Measurements from ENCODE around the gene IDE. TPM values are rescaled to one million over a fixed set of nuclear protein-coding genes. Genes with fewer than 3 reads are reported as not detected.

The IDE gene
- total RNA-seq, 2 donors from 2014 or later = 23.7 to 38.0 TPM

DNA sequence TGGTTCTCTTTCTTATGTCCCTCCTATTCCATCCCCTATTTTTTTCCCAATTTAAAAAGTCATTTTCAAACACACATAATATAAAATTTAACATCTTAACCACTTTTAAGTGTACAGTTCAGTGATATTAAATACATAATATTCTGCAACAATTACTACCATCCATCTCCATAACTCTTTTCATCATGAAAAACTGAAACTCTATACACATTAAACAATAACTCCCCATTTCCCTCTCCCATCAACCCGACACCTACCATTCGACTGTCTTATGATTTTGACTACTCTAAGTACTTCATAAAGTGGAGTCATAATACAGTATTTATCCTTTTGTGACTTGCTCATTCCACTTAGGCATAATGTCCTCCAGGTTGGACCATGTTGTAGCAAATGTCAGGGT is 21.6 kb upstream of the IDE start:
- H3K4me1 ChIP-seq (replicated peaks) = peaks cover 7% of the 10 kb centered on the region
- intact Hi-C loops (cut with DNase I) = no loop called here
- no peaks in the 10 kb centered on the region for H3K27me3 ChIP-seq (replicated peaks; ENCODE audit: insufficient read depth)
- no peaks in the 10 kb centered on the region for H3K36me3 ChIP-seq
- TF ChIP-seq, protein P1, sequence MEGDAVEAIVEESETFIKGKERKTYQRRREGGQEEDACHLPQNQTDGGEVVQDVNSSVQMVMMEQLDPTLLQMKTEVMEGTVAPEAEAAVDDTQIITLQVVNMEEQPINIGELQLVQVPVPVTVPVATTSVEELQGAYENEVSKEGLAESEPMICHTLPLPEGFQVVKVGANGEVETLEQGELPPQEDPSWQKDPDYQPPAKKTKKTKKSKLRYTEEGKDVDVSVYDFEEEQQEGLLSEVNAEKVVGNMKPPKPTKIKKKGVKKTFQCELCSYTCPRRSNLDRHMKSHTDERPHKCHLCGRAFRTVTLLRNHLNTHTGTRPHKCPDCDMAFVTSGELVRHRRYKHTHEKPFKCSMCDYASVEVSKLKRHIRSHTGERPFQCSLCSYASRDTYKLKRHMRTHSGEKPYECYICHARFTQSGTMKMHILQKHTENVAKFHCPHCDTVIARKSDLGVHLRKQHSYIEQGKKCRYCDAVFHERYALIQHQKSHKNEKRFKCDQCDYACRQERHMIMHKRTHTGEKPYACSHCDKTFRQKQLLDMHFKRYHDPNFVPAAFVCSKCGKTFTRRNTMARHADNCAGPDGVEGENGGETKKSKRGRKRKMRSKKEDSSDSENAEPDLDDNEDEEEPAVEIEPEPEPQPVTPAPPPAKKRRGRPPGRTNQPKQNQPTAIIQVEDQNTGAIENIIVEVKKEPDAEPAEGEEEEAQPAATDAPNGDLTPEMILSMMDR (IDR thresholded peaks at IDR 0.05) = no peak
- TF ChIP-seq POLR2AphosphoS5 (IDR thresholded peaks at IDR 0.05) (no peak), POLR2A (IDR thresholded peaks at IDR 0.05) (no peak)
- no peak for DNase-seq (ENCODE audit: low spot score)
- no peaks in the 10 kb centered on the region for H3K9me3 ChIP-seq
- WGBS = 91% methylated on average over 2 of the region's 2 CpGs
- no peak overlapping the region for H3K4me3 ChIP-seq
- no peak overlapping the region for H3K27ac ChIP-seq

DNA sequence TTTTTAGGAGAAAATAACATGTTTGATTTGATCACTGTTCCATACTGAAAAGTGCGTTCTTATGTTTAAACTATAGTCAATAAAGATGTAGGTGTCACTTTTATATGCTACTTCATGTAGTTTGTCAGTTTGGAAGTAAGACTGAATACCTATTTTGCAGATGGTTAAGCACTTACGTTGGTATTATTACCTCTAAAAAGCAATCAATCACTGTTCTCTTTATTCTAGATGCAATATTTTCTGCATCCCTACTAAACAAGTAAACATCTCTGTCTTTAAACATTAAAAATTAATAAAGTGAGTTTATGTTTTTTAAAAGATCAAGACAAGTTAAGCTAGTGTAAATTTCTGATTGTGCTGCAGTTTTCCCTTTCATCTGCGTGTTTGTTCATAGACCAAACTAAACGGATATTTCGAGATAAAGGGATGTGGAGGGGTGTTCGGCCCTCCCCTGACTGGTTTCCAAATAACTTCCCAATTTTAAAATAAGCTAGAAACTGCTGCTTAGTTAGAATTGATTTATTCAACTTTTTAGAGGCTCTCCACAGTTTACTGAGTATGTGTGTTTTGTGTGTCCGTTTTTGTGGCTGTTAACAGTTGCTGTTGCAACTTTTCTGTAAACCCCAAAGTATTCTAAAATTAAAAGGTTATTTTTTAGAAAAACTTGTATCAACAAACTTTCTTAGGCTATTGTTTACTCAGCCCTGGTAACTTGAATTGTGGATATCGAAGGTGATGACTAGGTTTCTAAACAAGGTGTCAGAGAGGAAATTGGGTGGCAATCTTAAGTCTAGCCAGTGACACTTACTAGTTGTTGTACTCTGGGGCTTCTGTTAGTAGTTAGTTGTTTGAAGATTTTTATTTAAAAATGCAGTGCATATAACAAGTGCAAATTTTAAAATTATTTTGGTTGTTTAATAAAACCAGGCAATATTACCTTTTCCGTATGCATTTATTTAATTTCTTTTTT is 20.0 kb upstream of the IDE start:
- no peaks in the 10 kb centered on the region for H3K27me3 ChIP-seq (replicated peaks; ENCODE audit: insufficient read depth)
- peak overlapping the region in 1 of 2 donors; percentile 90 for H3K27ac ChIP-seq
- TF ChIP-seq POLR2AphosphoS5 (IDR thresholded peaks at IDR 0.05) (no peak), POLR2A (IDR thresholded peaks at IDR 0.05) (no peak)
- TF ChIP-seq, protein P1 (IDR thresholded peaks at IDR 0.05) = no peak
- no peaks in the 10 kb centered on the region for H3K9me3 ChIP-seq
- intact Hi-C loops (cut with DNase I) = loop anchor here (5.0 kb wide), 3 partner anchors 98 to 253 kb away; partner anchors contain the start of gene EXOC6
- no peaks in the 10 kb centered on the region for H3K36me3 ChIP-seq
- peak overlapping the region; percentile 45 to 58 for H3K4me3 ChIP-seq
- DNase-seq (ENCODE audit: low spot score) = no peak
- peaks cover 7% of the 10 kb centered on the region for H3K4me1 ChIP-seq (replicated peaks)
- WGBS = 13% methylated on average over 9 of the region's 9 CpGs

DNA sequence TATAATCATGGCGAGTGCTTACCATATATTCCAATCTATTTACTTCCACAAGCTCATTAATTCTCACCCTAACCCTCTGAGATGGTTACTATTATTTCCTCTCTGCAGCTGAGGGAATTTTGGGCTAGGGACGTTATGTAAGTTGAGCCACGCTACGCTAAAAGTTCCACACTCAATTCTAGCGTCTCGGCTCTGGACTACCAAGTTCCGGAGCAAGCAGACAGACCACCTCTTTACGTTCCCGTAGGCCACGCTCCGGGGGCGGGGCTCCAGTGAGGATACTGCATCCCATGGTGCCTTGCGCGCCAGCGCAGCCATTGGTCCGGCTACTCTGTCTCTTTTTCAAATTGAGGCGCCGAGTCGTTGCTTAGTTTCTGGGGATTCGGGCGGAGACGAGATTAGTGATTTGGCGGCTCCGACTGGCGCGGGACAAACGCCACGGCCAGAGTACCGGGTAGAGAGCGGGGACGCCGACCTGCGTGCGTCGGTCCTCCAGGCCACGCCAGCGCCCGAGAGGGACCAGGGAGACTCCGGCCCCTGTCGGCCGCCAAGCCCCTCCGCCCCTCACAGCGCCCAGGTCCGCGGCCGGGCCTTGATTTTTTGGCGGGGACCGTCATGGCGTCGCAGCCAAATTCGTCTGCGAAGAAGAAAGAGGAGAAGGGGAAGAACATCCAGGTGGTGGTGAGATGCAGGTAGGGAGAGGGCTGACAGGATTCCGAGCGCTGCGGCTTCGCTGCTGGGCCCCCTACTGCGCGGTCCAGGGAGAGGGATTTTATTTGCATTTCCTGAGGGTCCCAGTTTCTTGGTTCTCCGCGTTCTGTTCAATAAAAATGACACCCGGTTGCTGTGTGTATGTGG is 19.1 kb upstream of the IDE start, which contains the start of gene KIF11:
KIF11 (plus strand) TSS at position 370 of the 858 bp plus-strand sequence; CDS start at position 616, 246 bp downstream.
- peak; percentile 97 for DNase-seq (ENCODE audit: low spot score)
- intact Hi-C loops (cut with DNase I) = loop anchor here (5.0 kb wide), 3 partner anchors 99 to 254 kb away; partner anchors contain the start of gene EXOC6
- TF ChIP-seq, protein P1 (IDR thresholded peaks at IDR 0.05) = peak in 1 of 4 experiments; percentile 8
- TF ChIP-seq POLR2AphosphoS5 (IDR thresholded peaks at IDR 0.05) = peak; percentile 98
- TF ChIP-seq POLR2A (IDR thresholded peaks at IDR 0.05) = peak; percentile 84

DNA sequence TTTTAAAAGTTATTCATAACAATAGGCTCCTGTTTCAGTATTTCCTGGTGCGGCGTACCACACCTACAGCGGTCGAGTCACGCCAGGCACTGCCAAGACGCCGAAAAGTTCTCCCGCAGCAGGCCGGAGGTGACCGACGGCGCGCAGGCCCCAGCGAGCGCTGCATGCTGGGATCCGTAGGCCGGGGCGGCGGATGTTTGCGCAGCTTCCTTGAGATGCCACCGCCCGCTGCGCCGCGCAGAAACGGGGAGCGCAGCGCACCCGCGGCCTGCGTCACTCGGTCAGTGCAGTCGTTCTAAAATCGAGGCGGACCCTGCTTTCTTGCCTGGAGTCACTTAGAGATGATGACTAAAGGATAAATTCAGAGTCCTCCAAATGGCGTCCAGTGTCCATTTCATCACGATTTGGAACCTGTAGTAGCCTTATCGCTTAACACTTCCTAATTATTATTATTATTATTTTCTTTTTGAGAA is 17.7 kb upstream of the IDE start:
- DNase-seq (ENCODE audit: low spot score) = peak; percentile 92
- Histone ChIP-seq H3K27me3 (replicated peaks; ENCODE audit: insufficient read depth) (no peaks in the 10 kb centered on the region), H3K9me3 (no peaks in the 10 kb centered on the region), H3K4me3 (peak overlapping the region; percentile 45 to 58), H3K36me3 (no peaks in the 10 kb centered on the region), H3K4me1 (replicated peaks) (peaks cover 7% of the 10 kb centered on the region), H3K27ac (peak overlapping the region; percentile 85 to 90)
- intact Hi-C loops (cut with DNase I) = loop anchor here (1.0 to 5.0 kb wide), 5 partner anchors 18 to 289 kb away; partner anchors contain the start of gene EXOC6
- TF ChIP-seq POLR2A (IDR thresholded peaks at IDR 0.05) = peak; percentile 85
- peak; percentile 91 for TF ChIP-seq POLR2AphosphoS5 (IDR thresholded peaks at IDR 0.05)
- TF ChIP-seq, protein P1 (IDR thresholded peaks at IDR 0.05) = peak in 1 of 4 experiments; percentile 31
- WGBS = under 1% methylated on average over 38 of the region's 38 CpGs

More for the DNA sequence above, 19.1 kb upstream of the IDE start, which contains the start of gene KIF11:
- Histone ChIP-seq H3K27ac (peak within 1 kb of the TSS; percentile 85 to 90), H3K36me3 (no peaks in the 10 kb centered on the region), H3K4me3 (peak within 1 kb of the TSS; percentile 45 to 58), H3K27me3 (replicated peaks; ENCODE audit: insufficient read depth) (no peaks in the 10 kb centered on the region), H3K4me1 (replicated peaks) (peaks cover 7% of the 10 kb centered on the region), H3K9me3 (no peaks in the 10 kb centered on the region)
- WGBS = under 1% methylated on average over 51 of the region's 61 CpGs

All from prostate gland (tissue), 2 donors.